Panc1 (cell line): ENCODE data around the gene MAGI1. TPM values are rescaled to one million over a fixed set of nuclear protein-coding genes. Genes with fewer than 3 reads are reported as not detected.

Source experiments
- ATAC-seq: fragments of 200-7000 bp; cut with Tn5 transposase; 2 replicates; pipeline ENCODE4 v1.9.1; 2020; ENCODE audit warnings: mild to moderate bottlenecking, moderate library complexity
- BruUV-seq: library from RNA; stranded (reverse); fragments of 400-500 nt; replicated peaks from 2 replicates; lab custom pipeline; 2021; lab: Mats Ljungman, UMichigan
- CTCF ChIA-PET: fragments of 300-600 bp; sonication (Branson Sonifier 250); formaldehyde crosslinking; loops from one replicate; lab custom pipeline; 2022; ENCODE audit warnings: antibody characterized with exemption; lab: Charles Lee
- POLR2A ChIA-PET: fragments of 300-600 bp; sonication (Branson Sonifier 250); formaldehyde crosslinking; loops from one replicate; lab custom pipeline; 2022; ENCODE audit warnings: antibody characterized with exemption; lab: Charles Lee
- DNase-seq: peaks from one replicate; pipeline ENCODE4 v3.0.0-alpha.2; 2010; ENCODE audit warnings: low read depth, low spot score
- H3K27ac ChIP-seq: 2 replicates; pipeline ENCODE4 v1.5.1; 2011; ENCODE audit warnings: mild to moderate bottlenecking, low read length, inconsistent platforms
- H3K27me3 ChIP-seq: fragments of 200-500 bp; sonication (Bioruptor generic); 2 replicates; pipeline ENCODE4 v1.6.0; 2014; ENCODE audit warnings: low read length, inconsistent platforms; ENCODE audit not compliant: control insufficient read depth, insufficient read depth
- H3K36me3 ChIP-seq: fragments of 200-500 bp; sonication (Bioruptor generic); 2 replicates; pipeline ENCODE4 v1.5.1; 2014; ENCODE audit warnings: inconsistent platforms, mild to moderate bottlenecking, low read length, moderate library complexity; ENCODE audit not compliant: control insufficient read depth, insufficient read depth
- H3K4me1 ChIP-seq: 2 replicates; pipeline ENCODE4 v1.5.1; 2011; ENCODE audit warnings: inconsistent platforms, mild to moderate bottlenecking, low read length, moderate library complexity; ENCODE audit not compliant: control insufficient read depth, insufficient read depth
- H3K4me3 ChIP-seq, 2 experiments: 2 replicates each; pipeline ENCODE4 v1.5.1; 2011 to 2012; ENCODE audit warnings: low read depth in 2 of 2, low read length in 2 of 2, mild to moderate bottlenecking in 2 of 2, inconsistent platforms in 1 of 2, moderate library complexity in 1 of 2
- H3K9me3 ChIP-seq: fragments of 200-500 bp; sonication (Bioruptor generic); 2 replicates; pipeline ENCODE4 v1.5.1; 2014; ENCODE audit warnings: low read depth, mild to moderate bottlenecking, inconsistent platforms, low read length, moderate library complexity; ENCODE audit not compliant: control insufficient read depth, insufficient read depth
- POLR2AphosphoS5 ChIP-seq: IDR thresholded peaks from 2 replicates; pipeline ENCODE4 v1.6.1; 2012; ENCODE audit warnings: mild to moderate bottlenecking, low read depth, low read length, moderate library complexity
- SIN3A ChIP-seq: IDR thresholded peaks from 2 replicates; pipeline ENCODE4 v1.6.1; 2012; ENCODE audit warnings: low read depth, mild to moderate bottlenecking, low read length, moderate library complexity, borderline replicate concordance; ENCODE audit not compliant: insufficient read depth
- TCF7L2 ChIP-seq: IDR thresholded peaks from 2 replicates; pipeline ENCODE4 v1.6.1; 2011; ENCODE audit warnings: mild to moderate bottlenecking, low read depth, low read length, inconsistent platforms
- in situ Hi-C: cut with HindIII; loops from 2 replicates; pipeline ENCODE4 v1.10.0; 2016; ENCODE audit warnings: low sequenced_read_pairs, low pct_unique_long_range_greater_than_20kb
- intact Hi-C: fragments of 100-400 bp; cut with micrococcal nuclease; formaldehyde crosslinking; loops from one replicate; pipeline ENCODE4 v1.10.0; 2022; ENCODE audit not compliant: unreplicated experiment
- total RNA-seq: library from RNA; stranded (reverse); gene quantifications from one replicate; pipeline ENCODE4 v1.2.1, GENCODE V29; 2021; ENCODE audit not compliant: unreplicated experiment
- TF ChIP-seq, protein P1 (sequence below), 2 experiments: IDR thresholded peaks; 2 replicates each; pipeline ENCODE4 v1.6.1; 2011 to 2012; ENCODE audit warnings: low read depth in 2 of 2, control low read depth in 1 of 2, low read length in 1 of 2, mild to moderate bottlenecking in 1 of 2, moderate library complexity in 1 of 2; ENCODE audit not compliant: insufficient read depth in 1 of 2
- TF ChIP-seq, protein P2 (sequence below): fragments of 450-650 bp; IDR thresholded peaks from 2 replicates; pipeline ENCODE4 v1.5.1; 2017; ENCODE audit warnings: mild to moderate bottlenecking

Gene MAGI1
- total RNA-seq, 1 experiment from 2014 or later: 9.5 TPM

DNA sequence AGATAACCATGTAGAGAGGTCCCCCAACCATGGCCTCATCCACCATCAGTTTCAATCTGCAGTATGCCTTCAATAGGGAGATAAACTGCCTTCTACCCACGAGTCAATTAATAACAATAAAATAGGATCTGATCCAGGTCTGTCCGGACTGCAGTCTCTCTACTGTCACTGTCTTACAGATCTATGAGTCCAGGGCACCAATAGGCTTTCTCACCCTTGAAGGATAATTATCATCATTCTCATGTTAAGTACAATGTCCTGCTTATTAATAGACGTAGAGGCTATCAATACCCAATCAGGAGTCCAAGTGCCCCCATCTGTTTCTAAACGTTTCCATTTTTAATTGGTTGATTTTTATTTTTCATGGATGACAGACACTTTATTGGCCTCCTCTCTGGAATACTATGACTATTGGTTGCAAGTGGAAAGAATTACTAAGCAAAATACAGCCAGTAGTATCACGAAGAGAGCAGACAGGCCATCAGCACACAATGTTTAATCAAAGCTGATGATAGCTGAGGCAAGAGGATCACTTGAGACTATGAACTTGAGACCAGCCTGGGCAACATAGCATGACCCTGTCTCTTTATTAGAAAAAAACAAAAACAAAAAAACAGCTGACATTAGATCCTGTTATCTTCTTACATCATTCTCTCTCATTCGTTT is 480.7 kb downstream of the MAGI1 start:
- no TSS peak for BruUV-seq
- CTCF ChIA-PET: no interaction called here
- ATAC-seq: no peak
- DNase-seq: no peak
- no peak overlapping the region for H3K27ac ChIP-seq
- no peaks in the 10 kb centered on the region for H3K9me3 ChIP-seq
- in situ Hi-C loops: no loop called here
- no peaks in the 10 kb centered on the region for H3K36me3 ChIP-seq
- intact Hi-C loops: no loop called here
- H3K27me3 ChIP-seq: no peaks in the 10 kb centered on the region
- H3K4me3 ChIP-seq: no peak overlapping the region
- no peaks in the 10 kb centered on the region for H3K4me1 ChIP-seq
- POLR2A ChIA-PET: interaction anchor here (0.5 kb wide), 1 partner anchor 135 kb away, joined by 3 read pairs; no protein-coding TSS in a partner anchor
- TF ChIP-seq TCF7L2 (no peak), POLR2AphosphoS5 (no peak), SIN3A (no peak)

DNA sequence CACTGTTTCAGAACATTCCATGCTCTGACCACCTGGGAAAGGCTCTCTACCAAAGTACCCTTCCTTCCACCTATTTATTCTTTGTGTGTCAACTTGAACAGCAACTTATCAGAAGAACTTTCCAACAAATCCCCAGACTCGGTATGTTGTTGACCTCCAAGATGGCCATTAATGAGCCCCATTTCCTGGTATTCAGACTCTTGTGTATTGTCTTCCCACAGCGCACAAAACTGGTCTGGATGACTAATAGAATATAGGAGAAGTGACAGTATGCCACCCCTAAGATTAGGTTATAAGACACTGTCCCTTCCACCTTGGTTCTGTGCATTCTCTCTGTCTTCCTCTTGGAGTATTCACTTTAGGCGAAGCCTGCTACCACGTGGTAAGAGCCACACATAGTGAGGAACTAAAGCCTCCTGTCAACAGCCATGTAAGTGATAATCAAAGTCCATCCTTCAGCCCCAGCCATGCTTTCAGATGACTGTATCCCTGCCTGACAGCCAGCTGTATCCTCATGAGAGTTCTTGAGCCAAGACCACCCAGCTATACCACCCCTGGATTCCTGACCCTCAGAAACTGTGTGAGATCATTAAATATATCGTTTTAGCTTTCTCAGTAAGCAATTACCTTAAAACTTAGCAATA is 481.7 kb downstream of the MAGI1 start:
- POLR2A ChIA-PET: no interaction called here
- H3K36me3 ChIP-seq: no peaks in the 10 kb centered on the region
- CTCF ChIA-PET: no interaction called here
- H3K27me3 ChIP-seq: no peaks in the 10 kb centered on the region
- intact Hi-C loops (no loop called here), in situ Hi-C loops (no loop called here)
- ATAC-seq (no peak), DNase-seq (no peak)
- no peaks in the 10 kb centered on the region for H3K9me3 ChIP-seq
- no peaks in the 10 kb centered on the region for H3K4me1 ChIP-seq
- BruUV-seq: no TSS peak
- H3K27ac ChIP-seq: no peak overlapping the region
- TF ChIP-seq, protein P1, sequence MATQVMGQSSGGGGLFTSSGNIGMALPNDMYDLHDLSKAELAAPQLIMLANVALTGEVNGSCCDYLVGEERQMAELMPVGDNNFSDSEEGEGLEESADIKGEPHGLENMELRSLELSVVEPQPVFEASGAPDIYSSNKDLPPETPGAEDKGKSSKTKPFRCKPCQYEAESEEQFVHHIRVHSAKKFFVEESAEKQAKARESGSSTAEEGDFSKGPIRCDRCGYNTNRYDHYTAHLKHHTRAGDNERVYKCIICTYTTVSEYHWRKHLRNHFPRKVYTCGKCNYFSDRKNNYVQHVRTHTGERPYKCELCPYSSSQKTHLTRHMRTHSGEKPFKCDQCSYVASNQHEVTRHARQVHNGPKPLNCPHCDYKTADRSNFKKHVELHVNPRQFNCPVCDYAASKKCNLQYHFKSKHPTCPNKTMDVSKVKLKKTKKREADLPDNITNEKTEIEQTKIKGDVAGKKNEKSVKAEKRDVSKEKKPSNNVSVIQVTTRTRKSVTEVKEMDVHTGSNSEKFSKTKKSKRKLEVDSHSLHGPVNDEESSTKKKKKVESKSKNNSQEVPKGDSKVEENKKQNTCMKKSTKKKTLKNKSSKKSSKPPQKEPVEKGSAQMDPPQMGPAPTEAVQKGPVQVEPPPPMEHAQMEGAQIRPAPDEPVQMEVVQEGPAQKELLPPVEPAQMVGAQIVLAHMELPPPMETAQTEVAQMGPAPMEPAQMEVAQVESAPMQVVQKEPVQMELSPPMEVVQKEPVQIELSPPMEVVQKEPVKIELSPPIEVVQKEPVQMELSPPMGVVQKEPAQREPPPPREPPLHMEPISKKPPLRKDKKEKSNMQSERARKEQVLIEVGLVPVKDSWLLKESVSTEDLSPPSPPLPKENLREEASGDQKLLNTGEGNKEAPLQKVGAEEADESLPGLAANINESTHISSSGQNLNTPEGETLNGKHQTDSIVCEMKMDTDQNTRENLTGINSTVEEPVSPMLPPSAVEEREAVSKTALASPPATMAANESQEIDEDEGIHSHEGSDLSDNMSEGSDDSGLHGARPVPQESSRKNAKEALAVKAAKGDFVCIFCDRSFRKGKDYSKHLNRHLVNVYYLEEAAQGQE (IDR thresholded peaks at IDR 0.05; ENCODE audit: insufficient read depth in 1 of 2, low read depth in 2 of 2, low read length in 1 of 2): no peak
- TF ChIP-seq TCF7L2 (no peak), SIN3A (no peak), POLR2AphosphoS5 (no peak)
- TF ChIP-seq, protein P2, sequence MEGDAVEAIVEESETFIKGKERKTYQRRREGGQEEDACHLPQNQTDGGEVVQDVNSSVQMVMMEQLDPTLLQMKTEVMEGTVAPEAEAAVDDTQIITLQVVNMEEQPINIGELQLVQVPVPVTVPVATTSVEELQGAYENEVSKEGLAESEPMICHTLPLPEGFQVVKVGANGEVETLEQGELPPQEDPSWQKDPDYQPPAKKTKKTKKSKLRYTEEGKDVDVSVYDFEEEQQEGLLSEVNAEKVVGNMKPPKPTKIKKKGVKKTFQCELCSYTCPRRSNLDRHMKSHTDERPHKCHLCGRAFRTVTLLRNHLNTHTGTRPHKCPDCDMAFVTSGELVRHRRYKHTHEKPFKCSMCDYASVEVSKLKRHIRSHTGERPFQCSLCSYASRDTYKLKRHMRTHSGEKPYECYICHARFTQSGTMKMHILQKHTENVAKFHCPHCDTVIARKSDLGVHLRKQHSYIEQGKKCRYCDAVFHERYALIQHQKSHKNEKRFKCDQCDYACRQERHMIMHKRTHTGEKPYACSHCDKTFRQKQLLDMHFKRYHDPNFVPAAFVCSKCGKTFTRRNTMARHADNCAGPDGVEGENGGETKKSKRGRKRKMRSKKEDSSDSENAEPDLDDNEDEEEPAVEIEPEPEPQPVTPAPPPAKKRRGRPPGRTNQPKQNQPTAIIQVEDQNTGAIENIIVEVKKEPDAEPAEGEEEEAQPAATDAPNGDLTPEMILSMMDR: no peak
- H3K4me3 ChIP-seq: no peak overlapping the region

DNA sequence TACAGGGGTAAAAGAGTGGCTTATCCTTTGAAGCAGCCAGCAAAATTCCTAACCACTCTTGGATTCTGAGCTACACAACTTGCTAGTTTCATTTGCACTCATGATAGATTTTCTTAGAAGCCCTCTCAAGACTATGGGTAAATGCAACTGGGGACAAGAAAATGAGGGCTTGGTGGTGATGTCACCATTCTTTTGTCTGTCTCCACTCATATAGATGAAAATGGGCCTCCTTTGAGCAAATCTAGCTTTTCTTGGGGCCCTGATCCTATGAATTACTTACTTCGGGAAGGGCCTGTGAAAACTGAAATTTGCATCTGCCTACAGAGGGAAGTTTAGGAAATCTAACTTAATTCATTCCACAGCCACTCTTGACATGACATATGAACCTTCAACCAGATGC is 486.3 kb downstream of the MAGI1 start:
- no peak for DNase-seq
- no TSS peak for BruUV-seq
- no peak for ATAC-seq
- H3K36me3 ChIP-seq: no peaks in the 10 kb centered on the region
- no peaks in the 10 kb centered on the region for H3K4me1 ChIP-seq
- CTCF ChIA-PET: no interaction called here
- in situ Hi-C loops (no loop called here), intact Hi-C loops (no loop called here)
- no peak overlapping the region for H3K27ac ChIP-seq
- H3K9me3 ChIP-seq: no peaks in the 10 kb centered on the region
- POLR2A ChIA-PET: no interaction called here
- H3K4me3 ChIP-seq: no peak overlapping the region
- TF ChIP-seq, protein P1 (IDR thresholded peaks at IDR 0.05; ENCODE audit: insufficient read depth in 1 of 2, low read depth in 2 of 2, low read length in 1 of 2): no peak
- TF ChIP-seq POLR2AphosphoS5: no peak
- TF ChIP-seq, protein P2: no peak
- TF ChIP-seq SIN3A: no peak
- TF ChIP-seq TCF7L2: no peak
- no peaks in the 10 kb centered on the region for H3K27me3 ChIP-seq
